GM18499 (cell line): ENCODE results near the gene PDE4C.
A peak's percentile ranks its signal among the peaks of the same experiment; 100 is the strongest.

Experiments
- ATAC-seq: cut with Tn5 transposase; IDR thresholded peaks from one replicate; pipeline ENCODE4 v1.9.1; 2021; ENCODE audit warnings: moderate number of reproducible peaks; ENCODE audit not compliant: insufficient read depth, unreplicated experiment

The PDE4C gene

DNA sequence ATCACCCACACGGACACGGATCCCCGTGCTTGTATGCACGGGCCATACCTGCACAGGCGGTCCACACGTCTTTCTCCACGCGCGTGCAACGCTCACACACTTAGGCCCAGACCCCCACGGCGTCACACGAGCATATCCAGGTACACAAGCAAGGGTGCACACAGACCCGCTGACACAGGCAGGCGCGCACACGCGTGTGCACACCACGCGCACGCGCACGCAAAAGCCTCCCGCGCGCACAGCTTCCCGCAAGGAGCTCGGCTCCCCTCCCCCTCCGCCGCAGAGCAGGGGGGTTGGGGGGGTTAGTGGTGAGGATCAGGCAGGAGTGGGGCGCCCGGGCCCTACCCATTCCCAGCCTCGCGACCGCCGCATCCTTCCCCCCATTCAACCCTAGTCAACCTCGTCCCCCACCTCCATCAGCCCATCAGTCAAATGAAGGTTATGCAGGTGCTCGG is 22.8 kb downstream of the PDE4C start:
- no peak for ATAC-seq

DNA sequence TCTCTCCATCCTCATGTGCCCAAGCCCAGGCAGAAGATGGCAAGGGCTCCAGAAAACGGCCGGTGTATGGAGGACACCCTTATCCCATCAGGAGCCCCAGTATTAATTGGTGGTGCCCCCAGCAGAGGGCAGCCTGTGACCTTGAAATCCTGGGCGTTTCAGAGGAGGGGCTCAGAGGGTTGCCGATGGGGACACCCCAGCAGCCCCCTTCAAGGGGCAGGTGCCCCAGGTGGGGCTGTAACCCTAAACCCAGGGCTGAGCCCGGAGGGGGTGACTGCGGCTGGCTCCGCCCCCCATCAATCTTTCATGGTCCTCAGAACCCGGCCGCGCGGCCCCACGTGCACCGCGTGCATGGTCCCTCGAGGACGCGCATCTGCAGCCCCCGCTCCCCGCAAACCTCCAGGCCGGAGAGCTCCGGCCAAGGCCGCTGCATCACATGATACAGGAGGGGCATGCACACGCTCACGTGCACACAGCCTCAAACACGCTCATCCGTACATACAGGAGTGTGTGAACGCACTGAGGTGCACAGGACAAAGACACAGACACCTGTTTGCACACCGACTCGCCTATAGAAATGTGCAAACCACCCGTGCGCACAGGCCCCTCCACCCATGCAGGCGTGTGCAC is 23.3 kb downstream of the PDE4C start:
- ATAC-seq, result no peak

DNA sequence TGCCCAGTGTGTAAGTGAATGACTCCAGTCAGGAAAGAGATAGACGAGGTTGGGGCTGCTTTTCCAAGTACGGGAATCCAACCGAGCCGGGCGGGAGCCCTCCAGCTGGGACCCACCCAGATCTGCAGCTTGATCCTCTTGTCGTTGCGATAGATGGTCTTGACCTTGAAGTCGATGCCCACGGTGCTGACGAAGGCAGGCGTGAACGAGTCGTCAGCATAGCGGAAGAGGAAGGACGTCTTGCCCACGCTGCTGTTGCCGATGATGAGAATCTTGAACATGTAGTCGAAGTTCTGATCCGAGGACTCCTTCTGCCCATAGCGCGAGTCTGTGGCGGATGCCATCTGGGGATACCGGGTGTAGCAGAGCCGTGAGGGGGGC is 23.9 kb downstream of the PDE4C start:
- no peak for ATAC-seq

DNA sequence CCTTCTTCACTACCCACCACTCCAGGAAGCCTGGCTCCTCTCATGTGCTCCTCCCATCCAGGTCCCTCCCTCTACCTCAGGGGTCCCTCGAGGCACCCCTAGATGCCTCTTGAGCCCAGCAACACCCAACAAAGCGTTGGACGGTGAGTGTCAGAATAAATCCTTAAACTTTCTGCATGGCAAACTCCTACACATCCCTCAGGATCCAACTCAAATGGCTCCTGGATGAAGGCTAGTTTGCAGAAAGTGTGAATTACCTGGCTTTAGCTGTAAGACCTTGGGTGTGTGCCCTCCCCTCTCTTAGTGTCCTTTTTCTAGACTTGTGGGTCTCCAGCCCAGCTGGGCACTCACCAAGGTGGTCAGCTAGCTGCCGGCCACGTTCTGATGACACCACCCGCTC is 27.9 kb downstream of the PDE4C start:
- no peak for ATAC-seq

DNA sequence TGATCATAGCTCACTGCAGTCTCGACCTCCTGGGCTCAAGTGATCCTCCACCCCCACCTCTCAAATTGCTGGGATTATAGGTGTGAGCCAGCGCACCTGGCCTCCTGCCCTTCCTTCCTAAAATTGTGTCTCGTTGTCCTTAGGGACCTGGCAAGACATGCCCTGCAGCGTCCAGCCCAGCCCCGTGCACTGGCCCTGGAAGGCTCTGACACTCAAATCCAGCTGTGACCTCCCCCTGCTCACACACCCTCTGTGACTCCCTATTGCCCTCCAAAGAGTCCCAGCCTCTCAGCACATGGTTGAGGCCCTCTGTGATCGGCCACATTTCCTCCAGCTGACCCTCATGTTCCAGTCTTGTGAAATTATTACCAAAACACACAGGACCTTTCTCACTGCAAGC is 28.3 kb downstream of the PDE4C start:
- no peak for ATAC-seq

DNA sequence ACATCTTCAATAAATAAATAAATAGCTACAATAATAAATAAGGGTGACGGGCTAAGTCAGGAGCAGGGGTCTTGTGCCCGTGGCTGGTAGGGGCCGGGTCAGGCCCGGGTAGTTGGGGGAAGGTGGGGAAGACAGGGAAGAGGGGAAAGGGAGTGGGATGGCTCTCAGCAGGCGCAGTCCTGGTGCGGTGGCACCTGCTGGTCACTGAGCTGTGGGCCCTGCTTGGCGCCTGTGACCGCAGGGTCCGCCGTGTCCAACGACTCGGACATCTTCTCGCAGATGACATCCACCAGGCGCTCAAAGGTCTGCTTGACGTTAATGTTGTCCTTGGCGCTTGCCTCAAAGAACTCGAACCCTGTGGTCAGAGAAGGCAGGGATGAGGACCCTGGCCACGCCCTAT is 28.9 kb downstream of the PDE4C start:
- ATAC-seq, result no peak

DNA sequence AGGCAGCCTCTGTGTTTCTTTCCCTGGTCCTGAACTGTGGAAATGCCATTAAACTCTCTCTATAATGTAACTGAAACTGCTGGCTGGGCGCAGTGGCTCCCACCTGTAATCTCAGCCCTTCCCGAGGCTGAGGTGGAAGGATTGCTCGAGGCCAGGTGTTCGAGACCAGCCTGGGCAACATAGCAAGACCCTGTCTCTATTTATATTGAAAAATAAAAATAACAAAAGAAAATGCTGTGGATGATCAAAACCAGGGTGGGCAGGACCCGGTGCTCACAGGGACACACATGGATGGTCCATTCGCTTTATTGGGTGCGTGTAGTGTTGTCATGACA is 29.8 kb downstream of the PDE4C start:
- ATAC-seq, result no peak

DNA sequence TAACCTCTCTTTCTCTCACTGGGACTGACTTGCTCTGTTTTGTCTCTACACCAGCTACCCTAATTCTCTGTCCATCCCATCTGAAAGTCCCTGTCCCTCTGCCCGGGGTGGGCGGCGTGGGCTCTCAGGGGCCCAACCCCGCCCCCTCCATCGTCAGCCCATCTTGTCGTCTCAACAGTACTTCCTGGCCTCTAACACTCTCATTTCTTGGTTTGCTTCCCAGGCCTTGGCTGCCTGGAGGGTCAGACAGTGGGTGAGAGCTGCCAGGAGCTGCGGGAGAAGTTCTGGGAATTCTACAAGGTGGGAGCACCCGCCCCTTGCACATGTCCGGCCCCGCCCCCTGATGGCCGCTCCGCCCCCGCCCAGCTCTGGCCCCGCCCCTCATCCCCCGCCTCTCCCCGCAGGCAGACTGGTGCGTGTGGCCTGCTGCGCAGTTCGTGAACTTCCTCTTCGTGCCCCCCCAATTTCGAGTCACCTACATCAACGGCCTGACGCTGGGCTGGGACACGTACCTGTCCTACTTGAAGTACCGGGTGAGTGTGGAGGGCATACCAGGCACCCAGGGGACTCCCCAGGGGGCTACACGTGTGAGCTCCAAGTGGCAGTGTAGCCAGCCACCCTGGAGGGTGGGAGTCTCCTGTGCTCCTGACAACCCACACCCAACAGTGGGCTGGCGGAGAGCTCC is 31.5 kb downstream of the PDE4C start:
- ATAC-seq, result no peak

DNA sequence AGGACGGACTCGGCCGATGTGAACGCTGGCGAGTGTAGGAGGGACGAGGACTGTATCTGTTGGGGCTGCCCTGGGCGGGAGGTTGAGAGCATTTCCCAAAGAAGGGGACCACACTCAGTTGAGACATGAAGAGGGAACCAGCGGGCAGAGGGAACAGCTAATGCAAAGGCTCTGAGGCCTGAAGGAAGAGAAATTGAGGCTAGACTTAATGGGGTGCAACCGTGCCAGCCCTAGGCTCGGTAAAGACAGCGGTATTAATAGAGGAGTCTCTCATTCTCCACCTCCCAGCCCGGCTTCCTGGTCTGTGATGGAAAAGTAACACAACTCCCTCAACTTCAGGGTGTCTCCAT is 32.1 kb downstream of the PDE4C start:
- no peak for ATAC-seq

DNA sequence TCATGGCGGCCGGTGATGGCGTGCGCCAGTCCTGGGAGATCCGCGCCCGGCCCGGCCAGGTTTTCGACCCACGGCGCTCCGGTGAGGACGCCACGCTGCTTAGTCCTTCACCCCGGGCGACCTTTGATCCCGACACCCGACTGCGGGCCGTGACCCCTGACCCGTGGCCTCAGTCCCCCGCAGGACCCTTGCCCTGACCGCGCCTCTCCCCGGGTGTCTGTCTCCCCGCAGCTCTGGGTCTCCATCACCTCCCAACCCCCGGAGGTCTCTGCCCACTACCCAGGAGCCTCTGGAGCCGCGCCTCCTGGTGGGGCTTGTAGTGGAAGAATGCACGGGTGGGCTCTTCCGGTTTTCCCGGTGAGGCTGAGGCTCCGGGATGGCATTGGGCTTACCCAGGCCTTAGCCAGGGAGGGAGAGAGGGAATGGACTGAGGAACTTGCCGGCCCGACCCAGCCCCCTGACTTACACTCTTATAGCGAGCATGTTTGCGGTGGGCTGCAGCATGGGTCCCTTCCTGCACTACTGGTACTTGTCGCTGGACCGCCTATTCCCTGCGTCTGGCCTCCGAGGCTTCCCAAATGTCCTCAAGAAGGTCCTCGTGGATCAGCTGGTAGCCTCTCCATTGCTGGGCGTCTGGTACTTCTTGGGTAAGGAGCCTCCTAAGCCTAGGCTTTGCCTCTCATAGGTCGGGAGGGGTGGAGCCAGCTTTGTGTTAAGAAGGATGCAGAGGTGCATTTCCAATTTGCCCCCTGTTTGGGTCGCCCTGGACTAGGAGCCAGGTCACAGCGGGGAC is 32.7 kb downstream of the PDE4C start:
- no peak for ATAC-seq

DNA sequence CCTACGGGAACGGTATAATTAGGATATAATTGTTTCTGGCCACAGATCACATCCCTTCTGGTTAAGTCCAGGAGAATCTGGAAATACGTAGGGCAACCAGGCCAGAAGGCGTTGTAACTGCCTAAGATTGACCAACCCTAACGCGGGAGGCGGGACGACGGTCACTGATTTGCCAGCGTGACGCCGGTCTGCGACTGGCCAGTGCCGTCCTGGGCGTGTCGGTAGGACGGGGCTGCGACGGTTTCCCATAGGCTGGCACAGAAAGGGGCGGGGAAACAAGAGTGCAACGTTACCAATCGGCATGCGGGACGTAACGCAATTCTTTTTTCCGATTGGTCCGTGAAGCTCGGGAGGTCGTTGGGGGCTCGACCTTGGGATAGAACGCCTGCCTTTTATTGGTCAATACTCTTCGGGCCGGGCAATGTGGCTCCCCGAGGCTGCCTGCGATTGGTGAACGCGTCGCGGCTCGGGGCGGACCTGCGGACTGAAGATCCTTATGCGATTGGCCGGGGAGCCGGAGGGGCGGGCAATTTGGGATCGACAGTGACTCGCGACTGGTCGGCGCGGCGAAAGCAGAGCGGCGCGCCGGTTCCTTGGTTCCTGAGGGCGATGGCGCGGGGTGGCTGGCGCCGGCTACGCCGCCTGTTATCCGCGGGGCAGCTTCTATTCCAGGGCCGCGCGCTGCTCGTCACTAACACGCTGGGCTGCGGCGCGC is 33.4 kb downstream of the PDE4C start, which contains the start of gene MPV17L2:
MPV17L2 (plus strand) TSS at position 546 of the 715 bp plus-strand sequence; CDS start at position 610, 64 bp downstream.
- peak; percentile 66 for ATAC-seq

DNA sequence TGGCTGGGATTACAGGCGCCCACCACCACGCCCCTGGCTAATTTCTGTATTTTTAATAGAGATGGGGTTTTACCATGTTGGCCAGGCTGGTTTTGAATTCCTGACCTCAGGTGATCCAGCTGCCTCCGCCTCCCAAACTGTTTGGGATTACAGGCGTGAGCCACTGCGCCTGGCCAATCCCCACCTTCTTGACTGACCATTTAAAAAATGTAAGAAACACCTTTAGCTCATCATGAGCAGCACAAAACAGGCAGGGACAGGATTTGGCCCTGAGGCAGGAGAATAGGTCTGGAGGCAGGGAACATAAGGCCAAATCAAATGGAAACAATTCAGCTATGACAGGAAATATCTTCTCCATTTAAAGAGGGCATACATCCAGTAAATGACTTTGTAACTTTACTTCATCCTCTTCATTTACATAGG is 34.6 kb downstream of the PDE4C start:
- ATAC-seq, result no peak

DNA sequence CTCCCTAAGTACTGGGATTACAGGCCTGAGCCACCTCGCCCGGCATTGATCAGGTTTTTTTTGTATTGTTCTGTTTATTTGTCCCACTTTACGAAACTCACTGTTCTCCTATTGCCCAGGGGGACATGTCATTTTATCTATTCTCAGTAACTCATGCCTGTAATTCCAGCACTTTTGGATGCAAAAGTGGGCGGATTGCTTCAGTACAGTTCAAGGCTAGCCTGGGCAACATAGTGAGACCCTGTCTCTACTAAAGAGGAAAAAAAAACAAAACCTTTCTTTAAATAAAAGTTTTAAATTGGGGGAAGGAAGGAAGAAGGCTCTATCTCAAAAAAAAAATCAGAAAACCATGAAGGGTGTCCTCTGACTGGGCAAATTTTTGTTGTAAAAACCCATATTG is 36.0 kb downstream of the PDE4C start:
- no peak for ATAC-seq

DNA sequence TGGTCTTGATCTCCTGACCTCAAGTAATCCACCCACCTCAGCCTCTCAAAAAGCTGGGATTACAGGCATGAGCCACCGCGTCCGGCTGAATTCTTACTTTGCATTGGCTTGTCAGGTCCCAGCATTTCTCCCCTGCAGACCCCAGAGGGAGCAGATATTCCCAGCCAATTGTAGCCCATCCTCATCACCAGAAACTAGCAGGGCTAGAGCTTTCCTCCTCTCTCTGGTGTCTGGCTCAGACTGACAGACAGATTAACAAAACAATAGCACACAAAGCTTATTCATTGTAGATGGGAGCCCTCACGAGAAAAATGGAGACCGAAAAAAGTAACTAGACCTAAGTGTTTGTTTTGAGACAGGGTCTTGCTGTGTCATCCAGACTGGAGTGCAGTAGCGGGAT is 40.7 kb downstream of the PDE4C start:
- ATAC-seq, result no peak

DNA sequence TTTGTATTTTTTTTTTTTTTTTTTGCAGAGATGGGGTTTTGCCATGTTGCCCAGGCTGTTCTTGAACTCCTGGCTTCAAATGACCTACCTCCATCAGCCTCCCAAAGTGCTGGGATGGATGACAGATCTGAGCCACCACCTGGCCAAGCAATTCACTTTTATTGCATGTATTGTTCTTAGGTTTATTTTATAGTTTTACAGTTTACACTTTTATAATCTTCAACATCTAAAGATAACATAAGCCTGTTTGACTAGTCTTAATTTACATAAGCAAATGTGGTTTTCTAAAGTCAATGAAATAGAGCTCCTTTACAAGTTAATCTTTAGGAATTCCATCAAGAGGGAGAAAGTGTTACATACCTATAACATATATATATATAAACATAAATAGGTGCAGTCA is 42.7 kb downstream of the PDE4C start:
- ATAC-seq, result no peak

DNA sequence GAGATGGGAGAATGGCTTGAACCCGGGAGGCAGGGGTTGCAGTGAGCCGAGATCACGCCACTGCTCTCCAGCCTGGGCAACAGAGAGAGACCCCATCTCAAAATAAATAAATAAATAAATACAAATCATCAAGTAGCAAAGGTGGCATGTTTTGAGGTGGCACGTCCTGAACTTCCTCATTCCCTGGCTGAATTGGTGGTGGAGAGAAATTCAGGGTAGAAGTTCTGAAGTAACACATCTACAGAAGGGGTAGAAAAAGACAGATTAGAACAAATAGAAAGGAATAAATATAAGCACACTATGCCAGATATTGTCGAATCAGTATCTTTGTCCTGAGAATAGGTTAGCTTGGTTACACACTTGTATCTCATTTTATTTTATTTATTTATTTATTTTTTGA is 46.3 kb downstream of the PDE4C start:
- ATAC-seq, result no peak

DNA sequence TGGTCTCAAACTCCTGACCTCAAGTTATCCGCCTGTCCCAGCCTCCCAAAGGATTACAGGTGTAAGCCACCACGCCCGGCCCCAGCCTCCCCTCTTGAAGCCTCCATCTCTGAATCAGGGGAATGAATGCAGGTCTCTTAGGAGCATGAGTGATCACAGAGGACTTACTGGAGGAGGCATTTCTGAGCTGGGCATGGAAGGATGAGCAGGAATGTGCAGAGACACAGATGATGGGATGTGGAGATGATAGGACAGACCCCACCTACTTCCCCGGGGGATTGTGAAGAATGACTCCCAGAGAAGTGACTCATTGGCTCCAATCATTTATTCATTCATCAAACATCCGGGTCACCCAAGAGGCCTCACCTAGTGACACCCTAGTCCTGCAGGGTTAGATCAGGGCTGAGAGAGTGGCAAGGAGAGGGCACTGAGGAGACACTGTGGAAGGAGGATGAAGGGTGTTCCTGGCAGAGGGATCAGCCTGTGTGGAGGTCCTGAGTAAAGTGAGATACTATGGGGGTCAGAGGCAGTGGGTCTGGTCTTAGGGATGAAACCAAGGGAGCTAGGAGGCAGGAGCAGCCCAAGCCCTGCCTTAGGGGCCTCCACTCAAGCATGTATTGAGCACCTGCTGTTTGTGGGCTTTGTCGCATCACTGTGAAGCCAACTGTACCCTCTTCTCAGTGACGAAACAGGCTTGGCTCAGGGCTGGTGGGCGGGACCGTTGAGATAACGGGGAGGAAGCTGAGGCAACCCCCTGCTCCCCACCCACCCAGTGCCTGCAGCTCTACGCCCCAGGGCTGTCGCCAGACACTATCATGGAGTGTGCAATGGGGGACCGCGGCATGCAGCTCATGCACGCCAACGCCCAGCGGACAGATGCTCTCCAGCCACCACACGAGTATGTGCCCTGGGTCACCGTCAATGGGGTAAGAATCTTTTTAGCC is 49.6 kb downstream of the PDE4C start:
- no peak for ATAC-seq

DNA sequence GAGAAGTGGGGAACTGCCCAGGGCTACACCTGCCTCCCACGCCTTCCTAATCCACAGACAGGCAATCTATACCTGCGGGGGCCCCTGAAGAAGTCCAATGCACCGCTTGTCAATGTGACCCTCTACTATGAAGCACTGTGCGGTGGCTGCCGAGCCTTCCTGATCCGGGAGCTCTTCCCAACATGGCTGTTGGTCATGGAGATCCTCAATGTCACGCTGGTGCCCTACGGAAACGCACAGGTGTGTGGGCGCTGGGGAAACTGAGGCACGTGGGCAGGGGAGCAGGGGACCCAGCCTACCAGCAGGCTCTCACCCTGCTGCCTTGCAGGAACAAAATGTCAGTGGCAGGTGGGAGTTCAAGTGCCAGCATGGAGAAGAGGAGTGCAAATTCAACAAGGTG is 51.3 kb downstream of the PDE4C start:
- ATAC-seq, result no peak
